Vagina (tissue), 2 donors: ENCODE results near the gene PHF21B. TPM values are rescaled to one million over a fixed set of nuclear protein-coding genes. Genes with fewer than 3 reads are reported as not detected.

Experiments
- DNase-seq, 2 donors: peaks; one replicate each; pipeline ENCODE4 v3.0.0-alpha.2; 2017; ENCODE audit errors: extremely low spot score in 2 of 2
- H3K27ac ChIP-seq: fragments of 200-600 bp; sonication (generic); one replicate; pipeline ENCODE4 v1.5.1; 2019
- H3K27me3 ChIP-seq: fragments of 200-600 bp; sonication (generic); one replicate; pipeline ENCODE4 v1.5.1; 2019
- H3K36me3 ChIP-seq, 2 donors: fragments of 200-600 bp; sonication (generic); one replicate each; pipeline ENCODE4 v1.5.1; 2017 to 2019
- H3K4me1 ChIP-seq: fragments of 200-600 bp; sonication (generic); one replicate; pipeline ENCODE4 v1.5.1; 2019
- H3K4me3 ChIP-seq, 2 donors: fragments of 200-600 bp; sonication (generic); 1 replicate in 1 of 2; 2 replicates in 1 of 2; pipeline ENCODE4 v1.5.1; 2016 to 2019
- H3K9me3 ChIP-seq: fragments of 200-600 bp; sonication (generic); one replicate; pipeline ENCODE4 v1.5.1; 2019
- CTCF ChIP-seq, 3 experiments: fragments of 450-650 bp in 2 of 3; fragments of 200-600 bp in 1 of 3; sonication (generic) in 1 of 3; IDR thresholded peaks; one replicate each; pipeline ENCODE4 v1.5.1; 2017 to 2019; ENCODE audit warnings: antibody characterized with exemption in 3 of 3, mild to moderate bottlenecking in 2 of 3, moderate library complexity in 2 of 3
- POLR2A ChIP-seq, 2 donors: fragments of 450-650 bp; IDR thresholded peaks; one replicate each; pipeline ENCODE4 v1.6.1; 2017; ENCODE audit warnings: antibody characterized with exemption in 2 of 2, mild to moderate bottlenecking in 2 of 2, moderate library complexity in 2 of 2
- POLR2AphosphoS5 ChIP-seq, 2 donors: sonication (generic); formaldehyde crosslinking; IDR thresholded peaks; one replicate each; pipeline ENCODE4 v1.9.0; 2017; ENCODE audit warnings: antibody characterized with exemption in 2 of 2, mild to moderate bottlenecking in 2 of 2, low read depth in 1 of 2; ENCODE audit not compliant: insufficient read depth in 1 of 2
- intact Hi-C: fragments of 100-400 bp; cut with DNase I; formaldehyde crosslinking; loops from one replicate; pipeline ENCODE4 v1.15.1; 2023
- total RNA-seq: library from RNA; depleted of rRNA; stranded (reverse); fragments of >200 nt; gene quantifications from one replicate; pipeline ENCODE4 v1.2.3, GENCODE V29; 2016

Gene PHF21B
- total RNA-seq = 2.2 TPM

DNA sequence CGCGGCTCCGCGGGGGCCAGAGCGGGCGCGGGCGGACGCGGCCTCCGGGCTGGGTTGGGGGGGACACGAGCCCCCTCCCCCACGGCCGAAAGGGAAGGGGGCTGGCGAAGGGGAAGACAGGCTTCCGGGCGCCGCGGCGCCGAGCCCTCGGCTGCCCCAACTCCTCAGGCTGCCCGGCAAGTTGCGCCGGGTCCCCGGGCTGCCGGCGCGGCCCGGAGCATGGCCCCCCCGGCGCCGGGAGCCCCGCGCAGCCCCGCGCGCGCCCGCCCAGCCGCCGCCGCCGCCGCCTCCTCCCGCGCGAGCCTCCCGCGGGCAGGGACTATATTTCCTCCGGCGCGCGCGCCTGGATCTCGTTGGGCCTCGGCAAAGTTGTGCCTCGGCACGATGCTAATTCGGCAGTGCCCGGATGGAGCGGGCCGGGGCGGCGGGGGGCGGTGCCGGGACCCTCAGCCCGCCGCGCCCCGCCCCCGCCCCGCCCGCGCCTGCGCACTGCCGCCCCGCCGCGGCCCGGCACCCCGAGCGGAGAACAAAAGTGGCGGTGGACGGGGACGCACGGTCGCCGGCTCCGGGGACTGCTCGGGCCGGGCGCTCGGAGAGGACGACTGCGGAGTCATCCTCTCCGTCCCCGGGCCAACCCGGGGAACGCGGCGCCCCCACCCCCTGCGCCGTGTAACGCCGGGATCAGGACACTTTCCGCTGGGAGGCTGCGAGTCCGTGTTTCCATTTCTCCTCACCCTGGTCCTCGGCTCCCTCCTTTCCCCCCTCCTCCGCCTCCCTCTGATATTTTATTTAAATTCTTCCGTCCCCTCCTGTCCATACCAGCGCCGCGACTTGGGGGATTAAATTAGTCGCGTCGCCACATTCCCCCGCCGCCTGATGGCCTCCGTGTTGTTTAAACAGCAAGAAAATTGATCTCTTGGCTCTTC lies at the start of gene PHF21B:
Gene PHF21B, minus strand, starts transcription at position 400 of the 926 bp plus-strand sequence. CDS start 456 bp downstream, outside the sequence.
- H3K36me3 ChIP-seq = no peaks in the 10 kb centered on the region
- H3K4me3 ChIP-seq = peak within 1 kb of the TSS; percentile 60 to 70
- intact Hi-C loops = no loop called here
- H3K9me3 ChIP-seq = no peaks in the 10 kb centered on the region
- DNase-seq = no peak
- TF ChIP-seq CTCF (IDR thresholded peaks at IDR 0.05) (no peak), POLR2AphosphoS5 (IDR thresholded peaks at IDR 0.05; ENCODE audit: insufficient read depth in 1 of 2, low read depth in 1 of 2) (peak in 1 of 2 donors; percentile 80), POLR2A (IDR thresholded peaks at IDR 0.05) (peak in 1 of 2 donors; percentile 63)
- H3K27me3 ChIP-seq = no peaks in the 10 kb centered on the region
- peaks cover 32% of the 10 kb centered on the region for H3K4me1 ChIP-seq
- peak within 1 kb of the TSS; percentile 91 for H3K27ac ChIP-seq

GRCh38 chr22:45059296-45059695 lies 49.5 kb upstream of the PHF21B start:
- intact Hi-C loops = no loop called here
- no peak for DNase-seq
- Histone ChIP-seq H3K27ac (no peak overlapping the region), H3K4me1 (peaks cover 3% of the 10 kb centered on the region), H3K27me3 (no peaks in the 10 kb centered on the region), H3K4me3 (no peak overlapping the region), H3K36me3 (no peaks in the 10 kb centered on the region), H3K9me3 (no peaks in the 10 kb centered on the region)
- no peak for TF ChIP-seq POLR2A (IDR thresholded peaks at IDR 0.05)
- no peak for TF ChIP-seq POLR2AphosphoS5 (IDR thresholded peaks at IDR 0.05; ENCODE audit: insufficient read depth in 1 of 2, low read depth in 1 of 2)
- no peak for TF ChIP-seq CTCF (IDR thresholded peaks at IDR 0.05)

GRCh38 chr22:45058622-45058912 lies 48.8 kb upstream of the PHF21B start:
- H3K4me3 ChIP-seq = no peak overlapping the region
- TF ChIP-seq POLR2A (IDR thresholded peaks at IDR 0.05) (no peak), POLR2AphosphoS5 (IDR thresholded peaks at IDR 0.05; ENCODE audit: insufficient read depth in 1 of 2, low read depth in 1 of 2) (no peak), CTCF (IDR thresholded peaks at IDR 0.05) (no peak)
- H3K4me1 ChIP-seq = no peaks in the 10 kb centered on the region
- no peaks in the 10 kb centered on the region for H3K9me3 ChIP-seq
- no peaks in the 10 kb centered on the region for H3K36me3 ChIP-seq
- no peak for DNase-seq
- no peak overlapping the region for H3K27ac ChIP-seq
- intact Hi-C loops = no loop called here
- no peaks in the 10 kb centered on the region for H3K27me3 ChIP-seq

DNA sequence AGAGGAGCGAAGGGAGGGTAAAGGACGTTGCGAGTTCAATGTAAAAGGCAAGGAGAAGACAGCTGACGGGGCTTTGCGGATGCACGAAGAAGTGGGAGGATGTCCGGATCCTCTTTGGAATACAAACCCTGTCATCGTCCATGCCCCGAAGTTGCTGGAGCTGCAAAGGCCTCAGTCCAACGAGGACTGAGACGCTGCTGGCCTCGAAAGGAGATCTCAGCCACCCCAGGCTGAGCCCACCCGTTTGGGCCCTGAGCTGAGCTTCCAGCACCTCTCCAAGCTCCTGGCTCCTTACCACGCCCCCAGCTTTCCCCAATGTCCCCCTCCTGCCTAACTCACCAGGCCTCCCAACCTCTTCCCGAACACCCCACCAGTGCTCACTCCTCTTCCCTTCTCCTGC lies 46.1 kb upstream of the PHF21B start:
- Histone ChIP-seq H3K36me3 (no peaks in the 10 kb centered on the region), H3K9me3 (no peaks in the 10 kb centered on the region), H3K4me1 (no peaks in the 10 kb centered on the region), H3K27ac (no peak overlapping the region), H3K4me3 (no peak overlapping the region), H3K27me3 (no peaks in the 10 kb centered on the region)
- intact Hi-C loops = no loop called here
- TF ChIP-seq POLR2AphosphoS5 (IDR thresholded peaks at IDR 0.05; ENCODE audit: insufficient read depth in 1 of 2, low read depth in 1 of 2) = no peak
- TF ChIP-seq POLR2A (IDR thresholded peaks at IDR 0.05) = no peak
- TF ChIP-seq CTCF (IDR thresholded peaks at IDR 0.05) = no peak
- DNase-seq = no peak

- H3K27me3 ChIP-seq = no peaks in the 10 kb centered on the region
- no peak for DNase-seq
- TF ChIP-seq POLR2AphosphoS5 (IDR thresholded peaks at IDR 0.05; ENCODE audit: insufficient read depth in 1 of 2, low read depth in 1 of 2) (no peak), POLR2A (IDR thresholded peaks at IDR 0.05) (no peak), CTCF (IDR thresholded peaks at IDR 0.05) (no peak)
- no peak overlapping the region for H3K4me3 ChIP-seq
- H3K9me3 ChIP-seq = no peaks in the 10 kb centered on the region
- intact Hi-C loops = no loop called here
- no peak overlapping the region for H3K27ac ChIP-seq
- H3K4me1 ChIP-seq = no peaks in the 10 kb centered on the region
- no peaks in the 10 kb centered on the region for H3K36me3 ChIP-seq
Measured at GRCh38 chr22:45053571-45053970, 43.8 kb upstream of the PHF21B start.
